IMR-90 (cell line): ENCODE data around the gene PYROXD2. TPM values are rescaled to one million over a fixed set of nuclear protein-coding genes. Genes with fewer than 3 reads are reported as not detected.

Experiments
- ATAC-seq: fragments of 200-7000 bp; cut with Tn5 transposase; 2 replicates; pipeline ENCODE4 v1.9.1; 2020; ENCODE audit warnings: low read depth, mild to moderate bottlenecking, moderate library complexity
- BruUV-seq: library from RNA; stranded (reverse); fragments of 400-500 nt; replicated peaks from 2 replicates; lab custom pipeline; 2021; lab: Mats Ljungman, UMichigan
- CTCF ChIA-PET: fragments of 300-600 bp; formaldehyde crosslinking; extraction: SDS; loops from one replicate; lab custom pipeline; 2021; ENCODE audit warnings: antibody characterized with exemption; lab: Yijun Ruan, JAX
- POLR2A ChIA-PET: fragments of 300-600 bp; sonication (Branson Sonifier 250); formaldehyde crosslinking; loops from one replicate; lab custom pipeline; 2022; ENCODE audit warnings: antibody characterized with exemption; ENCODE audit not compliant: unreplicated experiment; lab: Charles Lee
- DNase-seq: peaks from one replicate; pipeline ENCODE4 v3.0.0; 2013
- H2AFZ ChIP-seq: replicated peaks from 2 replicates; pipeline ENCODE3; 2013; ENCODE audit warnings: low read length, mild to moderate bottlenecking; ENCODE audit not compliant: poor library complexity
- H2AK5ac ChIP-seq: 2 replicates; pipeline ENCODE4 v1.6.1; 2013; ENCODE audit warnings: low read depth, low read length, inconsistent platforms
- H2AK9ac ChIP-seq: replicated peaks from 2 replicates; pipeline ENCODE3; 2013; ENCODE audit warnings: mild to moderate bottlenecking, low read depth, low read length, moderate library complexity; ENCODE audit not compliant: poor library complexity
- H2BK120ac ChIP-seq: 2 replicates; pipeline ENCODE4 v1.6.1; 2013; ENCODE audit warnings: low read depth, low read length, inconsistent platforms
- H2BK15ac ChIP-seq: 3 replicates; pipeline ENCODE4 v1.6.1; 2013; ENCODE audit warnings: low read depth, low read length, inconsistent platforms
- H2BK20ac ChIP-seq: 2 replicates; pipeline ENCODE4 v1.6.1; 2013; ENCODE audit warnings: low read depth, mild to moderate bottlenecking, inconsistent platforms, low read length, moderate library complexity
- H2BK5ac ChIP-seq: 2 replicates; pipeline ENCODE4 v1.6.1; 2013; ENCODE audit warnings: mild to moderate bottlenecking, low read depth, low read length, inconsistent platforms; ENCODE audit not compliant: poor library complexity, severe bottlenecking
- H3K14ac ChIP-seq: replicated peaks from 2 replicates; pipeline ENCODE4 v1.6.1; 2013; ENCODE audit warnings: low read depth, low read length, inconsistent platforms
- H3K18ac ChIP-seq: 2 replicates; pipeline ENCODE4 v1.6.1; 2013; ENCODE audit warnings: low read depth, low read length, control low read depth
- H3K23ac ChIP-seq: 2 replicates; pipeline ENCODE4 v1.6.1; 2013; ENCODE audit warnings: low read depth, low read length, inconsistent platforms
- H3K27ac ChIP-seq: 2 replicates; pipeline ENCODE4 v1.5.1; 2013; ENCODE audit warnings: mild to moderate bottlenecking, control low read depth, low read length; ENCODE audit not compliant: insufficient read depth
- H3K27me3 ChIP-seq: 2 replicates; pipeline ENCODE4 v1.6.1; 2013; ENCODE audit warnings: low read length; ENCODE audit not compliant: control insufficient read depth, insufficient read depth
- H3K36me3 ChIP-seq: 2 replicates; pipeline ENCODE4 v1.6.1; 2013; ENCODE audit warnings: low read length, mixed read lengths; ENCODE audit not compliant: control insufficient read depth, insufficient read depth
- H3K4ac ChIP-seq: 2 replicates; pipeline ENCODE4 v1.6.1; 2013; ENCODE audit warnings: low read depth, low read length, inconsistent platforms
- H3K4me1 ChIP-seq: 2 replicates; pipeline ENCODE4 v1.6.1; 2013; ENCODE audit warnings: low read length, mixed read lengths; ENCODE audit not compliant: control insufficient read depth, insufficient read depth
- H3K4me2 ChIP-seq: 2 replicates; pipeline ENCODE4 v1.6.1; 2013; ENCODE audit warnings: low read depth, mild to moderate bottlenecking, control low read depth, low read length, moderate library complexity
- H3K4me3 ChIP-seq: 2 replicates; pipeline ENCODE4 v1.5.1; 2013; ENCODE audit warnings: low read depth, mild to moderate bottlenecking, control low read depth, low read length, moderate library complexity; ENCODE audit not compliant: insufficient read depth
- H3K56ac ChIP-seq: 2 replicates; pipeline ENCODE4 v1.6.1; 2013; ENCODE audit warnings: low read length, inconsistent platforms; ENCODE audit not compliant: insufficient read depth; ENCODE audit errors: extremely low read depth
- H3K79me1 ChIP-seq, 2 experiments: 2 replicates each; pipeline ENCODE4 v1.6.1; 2013; ENCODE audit warnings: low read length in 2 of 2, inconsistent platforms in 1 of 2, low read depth in 1 of 2
- H3K9ac ChIP-seq: 2 replicates; pipeline ENCODE4 v1.6.1; 2013; ENCODE audit warnings: low read depth, low read length, control low read depth
- H3K9me1 ChIP-seq: 2 replicates; pipeline ENCODE4 v1.6.1; 2013; ENCODE audit warnings: low read length, inconsistent platforms; ENCODE audit not compliant: insufficient read depth
- H3K9me3 ChIP-seq: 2 replicates; pipeline ENCODE4 v1.6.1; 2013; ENCODE audit warnings: low read length; ENCODE audit not compliant: control insufficient read depth, insufficient read depth
- H4K20me1 ChIP-seq: 2 replicates; pipeline ENCODE4 v1.6.1; 2013; ENCODE audit warnings: low read length, inconsistent platforms; ENCODE audit not compliant: insufficient read depth
- H4K5ac ChIP-seq: 2 replicates; pipeline ENCODE4 v1.6.1; 2013; ENCODE audit warnings: mild to moderate bottlenecking, low read depth, low read length, control low read depth
- H4K8ac ChIP-seq, 2 experiments: 2 replicates each; pipeline ENCODE4 v1.6.1; 2013; ENCODE audit warnings: low read depth in 2 of 2, low read length in 2 of 2, control low read depth in 1 of 2, inconsistent platforms in 1 of 2
- H4K91ac ChIP-seq: 2 replicates; pipeline ENCODE4 v1.6.1; 2013; ENCODE audit warnings: low read depth, low read length, inconsistent platforms; ENCODE audit not compliant: insufficient read depth
- BHLHE40 ChIP-seq: fragments of 150-350 bp; IDR thresholded peaks from 2 replicates; pipeline ENCODE4 v1.6.1; 2016; ENCODE audit warnings: mild to moderate bottlenecking, low read depth, low read length
- CEBPB ChIP-seq: IDR thresholded peaks from 2 replicates; pipeline ENCODE4 v1.6.1; 2012; ENCODE audit warnings: low read depth, low read length, improper control_type of control experiment
- MAZ ChIP-seq: IDR thresholded peaks from 2 replicates; pipeline ENCODE4 v1.6.1; 2012; ENCODE audit warnings: low read depth, mild to moderate bottlenecking, low read length, improper control_type of control experiment, moderate library complexity, borderline replicate concordance
- RFX5 ChIP-seq: IDR thresholded peaks from 2 replicates; pipeline ENCODE4 v1.8.0; 2012; ENCODE audit warnings: low read depth, mild to moderate bottlenecking, low read length, moderate library complexity
- SMC3 ChIP-seq: fragments of 150-350 bp; IDR thresholded peaks from 2 replicates; pipeline ENCODE4 v1.6.1; 2016; ENCODE audit warnings: low read depth, mild to moderate bottlenecking, antibody characterized with exemption, low read length, moderate library complexity
- WGBS, 2 experiments: methylation state at CpG; one replicate each; pipeline versions ENCODE4 v1.1.5 to v1.1.7; 2013; ENCODE audit warnings: missing lambda C conversion rate in 2 of 2; ENCODE audit not compliant: insufficient read length in 1 of 2; ENCODE audit errors: extremely low coverage in 2 of 2; 5-methylcytosine and 5-hydroxymethylcytosine counted together
- dilution Hi-C: fragments of 300-500 bp; cut with HindIII; formaldehyde crosslinking; loops from one replicate; pipeline ENCODE4 v1.14.3; 2018; ENCODE audit warnings: low sequenced_read_pairs; ENCODE audit not compliant: unreplicated experiment
- in situ Hi-C: fragments of 300-500 bp; cut with MboI; formaldehyde crosslinking; loops from 3 replicates; pipeline ENCODE4 v1.14.3; 2019; ENCODE audit warnings: low sequenced_read_pairs, inconsistent platforms, mixed read lengths
- intact Hi-C: fragments of 100-400 bp; cut with micrococcal nuclease; formaldehyde crosslinking; loops from 2 replicates; pipeline ENCODE4 v1.10.0; 2022
- polyA plus RNA-seq, 3 experiments: library from polyadenylated mRNA; depleted of rRNA; stranded (reverse); fragments of >200 nt; gene quantifications; 2 replicates each; pipeline ENCODE4 v1.2.3, GENCODE V29; 2012; ENCODE audit warnings: low replicate concordance in 1 of 3
- total RNA-seq: library from RNA; depleted of rRNA; stranded (reverse); fragments of >200 nt; gene quantifications from 2 replicates; pipeline ENCODE4 v1.2.3, GENCODE V29; 2012

PYROXD2 gene
- total and polyA plus RNA-seq, 2 of the 4 experiments (the other 2 are of a cell fraction): 6.5 to 16.3 TPM

DNA sequence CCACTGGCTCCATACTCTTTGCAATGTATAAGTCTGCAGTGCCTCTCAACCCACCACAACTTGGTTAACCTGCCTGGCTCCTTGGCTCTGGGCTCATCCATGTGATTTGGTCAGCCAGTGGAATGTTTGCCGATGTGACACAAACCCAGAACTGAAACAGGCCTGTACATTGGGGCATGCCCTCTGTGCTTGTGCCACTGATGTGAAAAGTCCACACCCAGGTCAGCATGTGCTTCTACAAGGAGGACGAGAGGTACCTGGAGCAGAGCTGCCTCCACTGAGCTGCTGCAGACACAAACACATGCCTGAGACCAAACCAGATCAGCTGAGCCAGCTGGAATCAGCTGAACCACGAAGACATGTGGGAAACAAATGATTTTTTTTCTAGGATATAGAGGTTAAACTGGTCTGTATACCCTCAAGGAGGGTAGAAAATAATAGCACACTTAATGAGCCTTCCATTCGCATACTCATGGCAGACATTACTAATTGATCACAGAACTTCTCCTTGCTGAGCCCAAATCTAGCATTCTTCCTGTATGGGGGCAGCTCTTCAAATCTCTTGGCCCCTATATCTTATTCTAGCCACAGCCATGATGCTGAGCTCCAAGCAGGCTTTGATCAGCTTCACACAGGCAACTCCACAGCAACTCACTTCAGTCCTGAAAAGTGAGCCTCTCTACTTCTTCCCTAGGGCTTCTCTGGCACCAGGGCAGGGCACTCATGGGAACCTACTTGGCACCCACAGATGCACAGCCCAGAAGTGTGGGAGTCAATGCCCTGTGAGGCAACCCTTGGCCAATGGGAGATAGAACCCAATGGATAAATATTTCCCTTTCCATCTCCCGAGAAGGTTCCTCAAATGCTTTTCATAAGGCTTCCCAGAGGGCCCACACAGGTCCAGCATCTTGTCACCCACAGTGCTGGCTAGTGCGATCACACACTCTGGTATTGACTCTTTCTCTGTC lies 18.6 kb downstream of the PYROXD2 start:
- intact Hi-C loops (no loop called here), dilution Hi-C loops (no loop called here), in situ Hi-C loops (no loop called here)
- Histone ChIP-seq H3K4me3 (no peak overlapping the region), H2BK120ac (no peak overlapping the region), H2AFZ (no peak overlapping the region), H2AK9ac (no peak overlapping the region), H4K91ac (no peak overlapping the region), H3K4ac (no peak overlapping the region), H3K27me3 (no peaks in the 10 kb centered on the region), H2BK20ac (no peak overlapping the region), H3K9me3 (no peaks in the 10 kb centered on the region), H3K9ac (no peak overlapping the region), H3K4me2 (no peak overlapping the region), H2BK5ac (no peak overlapping the region), H3K56ac (no peak overlapping the region), H2AK5ac (no peak overlapping the region), H4K20me1 (no peaks in the 10 kb centered on the region), H3K36me3 (peaks cover 30% of the 10 kb centered on the region), H3K9me1 (peaks cover 11% of the 10 kb centered on the region), H3K23ac (no peak overlapping the region), H3K14ac (no peak overlapping the region), H2BK15ac (no peak overlapping the region), H3K27ac (no peak overlapping the region), H3K4me1 (peaks cover 5% of the 10 kb centered on the region; the same call in 1 of the 2 replicates), H4K5ac (no peak overlapping the region), H4K8ac (no peak overlapping the region), H3K18ac (no peak overlapping the region), H3K79me1 (peaks cover 0 to 3% of the 10 kb centered on the region in 2 experiments; a peak in 1 of 4 replicates)
- WGBS, 2 experiments: 93% methylated on average over 3 of the region's 6 CpGs; no CpG with 5 or more reads in 1 of the 2 experiments
- BruUV-seq: no TSS peak
- ATAC-seq (no peak), DNase-seq (no peak)
- TF ChIP-seq BHLHE40 (no peak), RFX5 (no peak), CEBPB (no peak), SMC3 (no peak), MAZ (no peak)
- ChIA-PET POLR2A (no interaction called here), CTCF (no interaction called here)
